Esophagus (tissue), 2 donors: ENCODE results near the gene DMAC2L. TPM values are rescaled to one million over a fixed set of nuclear protein-coding genes. Genes with fewer than 3 reads are reported as not detected.
A peak's percentile ranks its signal among the peaks of the same experiment; 100 is the strongest.
"Not testable (repeated sequence)": the region's sequence is repeated elsewhere in the genome, so short reads cannot be mapped to it uniquely, and the experiment has no call there.

ENCODE experiments used
- H3K27ac ChIP-seq, 2 donors: one replicate each; pipeline ENCODE4 v1.5.1; 2013; ENCODE audit warnings: low read depth in 2 of 2, mild to moderate bottlenecking in 2 of 2, inconsistent platforms in 1 of 2, low read length in 1 of 2, moderate library complexity in 1 of 2
- H3K27me3 ChIP-seq, 2 donors: one replicate each; pipeline ENCODE4 v1.6.1; 2013; ENCODE audit warnings: low read length in 2 of 2, control low read depth in 1 of 2, mild to moderate bottlenecking in 1 of 2; ENCODE audit not compliant: insufficient read depth in 2 of 2, control insufficient read depth in 1 of 2
- H3K36me3 ChIP-seq, 2 donors: one replicate each; pipeline ENCODE4 v1.6.1; 2013; ENCODE audit warnings: low read length in 1 of 2; ENCODE audit not compliant: control insufficient read depth in 2 of 2, insufficient read depth in 2 of 2
- H3K4me1 ChIP-seq, 2 donors: one replicate each; pipeline ENCODE4 v1.6.1; 2013; ENCODE audit warnings: low read length in 1 of 2; ENCODE audit not compliant: control insufficient read depth in 2 of 2, insufficient read depth in 2 of 2
- H3K4me3 ChIP-seq, 2 donors: one replicate each; pipeline ENCODE4 v1.5.1; 2013; ENCODE audit warnings: low read length in 2 of 2, mild to moderate bottlenecking in 2 of 2, low read depth in 1 of 2, moderate library complexity in 1 of 2
- H3K9me3 ChIP-seq, 2 donors: one replicate each; pipeline ENCODE4 v1.6.1; 2013; ENCODE audit warnings: mild to moderate bottlenecking in 2 of 2, low read depth in 1 of 2, low read length in 1 of 2, moderate library complexity in 1 of 2; ENCODE audit not compliant: control insufficient read depth in 2 of 2, insufficient read depth in 1 of 2
- WGBS, 2 donors: extraction: QIAGEN DNeasy Blood & Tissue Kit; methylation state at CpG; one replicate each; pipeline ENCODE4 v1.1.7; 2013; 5-methylcytosine and 5-hydroxymethylcytosine counted together
- polyA plus RNA-seq, 2 donors: library from polyadenylated mRNA; stranded (reverse); fragments of 200-250 nt; gene quantifications; one replicate each; pipeline ENCODE4 v1.2.3, GENCODE V29; 2013
- donor health status: healthy with polysubstance abuse.
- donor health status: Bipolar disorder and iron deficiency.

DMAC2L gene
- polyA plus RNA-seq, 2 donors, result 16.0 to 18.9 TPM

GRCh38 chr14:50360851-50361250 lies 48.7 kb downstream of the DMAC2L start:
- WGBS, 2 donors, result 47 to 71% methylated on average over 2 of the region's 2 CpGs
- H3K4me1 ChIP-seq, result peaks cover 0 to 8% of the 10 kb centered on the region in 2 donors
- H3K9me3 ChIP-seq, result no peaks in the 10 kb centered on the region
- no peaks in the 10 kb centered on the region for H3K27me3 ChIP-seq
- H3K36me3 ChIP-seq, result no peaks in the 10 kb centered on the region
- H3K4me3 ChIP-seq, result no peak overlapping the region
- peak overlapping the region; percentile 38 to 79 for H3K27ac ChIP-seq

- WGBS, 2 donors, result 74 to 94% methylated on average over 35 to 36 of the region's 36 CpGs
- H3K4me1 ChIP-seq, result peaks cover 0 to 10% of the 10 kb centered on the region in 2 donors
- not testable (repeated sequence) for H3K27me3 ChIP-seq, H3K9me3 ChIP-seq, H3K4me3 ChIP-seq, H3K36me3 ChIP-seq
- peak overlapping the region in 1 of 2 donors; percentile 14 for H3K27ac ChIP-seq
These were observed 49.6 kb downstream of the DMAC2L start for GRCh38 chr14:50361473-50362403.

GRCh38 chr14:50362764-50363713 lies 50.9 kb downstream of the DMAC2L start:
- Histone ChIP-seq H3K4me3 (peak overlapping the region in 1 of 2 donors; percentile 32), H3K27ac (peak overlapping the region; percentile 62 to 74), H3K9me3 (no peaks in the 10 kb centered on the region), H3K36me3 (no peaks in the 10 kb centered on the region), H3K27me3 (no peaks in the 10 kb centered on the region), H3K4me1 (peaks cover 0 to 10% of the 10 kb centered on the region in 2 donors)
- WGBS, 2 donors, result 65 to 77% methylated on average over 14 of the region's 14 CpGs

GRCh38 chr14:50363714-50364111 lies 51.6 kb downstream of the DMAC2L start:
- Histone ChIP-seq H3K4me3 (peak overlapping the region in 1 of 2 donors; percentile 32), H3K27ac (peak overlapping the region; percentile 62 to 74), H3K4me1 (peaks cover 0 to 10% of the 10 kb centered on the region in 2 donors), H3K27me3 (no peaks in the 10 kb centered on the region), H3K36me3 (no peaks in the 10 kb centered on the region), H3K9me3 (no peaks in the 10 kb centered on the region)
- WGBS, 2 donors, result 21 to 40% methylated on average over 4 of the region's 4 CpGs

- H3K36me3 ChIP-seq, result no peaks in the 10 kb centered on the region
- 39 to 61% methylated on average over 1 of the region's 1 CpG for WGBS, 2 donors
- H3K9me3 ChIP-seq, result no peaks in the 10 kb centered on the region
- H3K27ac ChIP-seq, result no peak overlapping the region
- no peaks in the 10 kb centered on the region for H3K27me3 ChIP-seq
- peaks cover 0 to 10% of the 10 kb centered on the region in 2 donors for H3K4me1 ChIP-seq
- H3K4me3 ChIP-seq, result no peak overlapping the region
These were observed 52.7 kb downstream of the DMAC2L start for GRCh38 chr14:50364792-50365191.

- not testable (repeated sequence) for H3K36me3 ChIP-seq, H3K4me3 ChIP-seq, H3K27me3 ChIP-seq, H3K27ac ChIP-seq, H3K9me3 ChIP-seq, H3K4me1 ChIP-seq
- WGBS, 2 donors, result 58 to 70% methylated on average over 7 of the region's 7 CpGs
These were observed 53.4 kb downstream of the DMAC2L start for GRCh38 chr14:50365572-50365971.

GRCh38 chr14:50366115-50366514 lies 54.0 kb downstream of the DMAC2L start:
- H3K4me3 ChIP-seq, result no peak overlapping the region
- no peaks in the 10 kb centered on the region for H3K36me3 ChIP-seq
- H3K27me3 ChIP-seq, result no peaks in the 10 kb centered on the region
- WGBS, 2 donors, result 69 to 87% methylated on average over 3 of the region's 3 CpGs
- peak overlapping the region in 1 of 2 donors; percentile 9 for H3K27ac ChIP-seq
- no peaks in the 10 kb centered on the region for H3K9me3 ChIP-seq
- peaks cover 0 to 8% of the 10 kb centered on the region in 2 donors for H3K4me1 ChIP-seq

- Histone ChIP-seq H3K4me3 (no peak overlapping the region), H3K27me3 (no peaks in the 10 kb centered on the region), H3K36me3 (no peaks in the 10 kb centered on the region), H3K4me1 (peaks cover 0 to 5% of the 10 kb centered on the region in 2 donors), H3K9me3 (no peaks in the 10 kb centered on the region), H3K27ac (no peak overlapping the region)
- 91 to 95% methylated on average over 4 of the region's 4 CpGs for WGBS, 2 donors
These were observed 54.5 kb downstream of the DMAC2L start for GRCh38 chr14:50366589-50366988.

- H3K4me3 ChIP-seq, result no peak overlapping the region
- WGBS, 2 donors, result 90 to 94% methylated on average over 4 of the region's 4 CpGs
- H3K9me3 ChIP-seq, result no peaks in the 10 kb centered on the region
- no peaks in the 10 kb centered on the region for H3K27me3 ChIP-seq
- no peak overlapping the region for H3K27ac ChIP-seq
- H3K36me3 ChIP-seq, result no peaks in the 10 kb centered on the region
- peaks cover 0 to under 1% of the 10 kb centered on the region in 2 donors for H3K4me1 ChIP-seq
These were observed 59.4 kb downstream of the DMAC2L start for GRCh38 chr14:50371546-50371945.
